ENCODE results near the gene DOP1A. TPM values are rescaled to one million over a fixed set of nuclear protein-coding genes. Genes with fewer than 3 reads are reported as not detected.
A peak's percentile ranks its signal among the peaks of the same experiment; 100 is the strongest.

DOP1A gene, protein sequence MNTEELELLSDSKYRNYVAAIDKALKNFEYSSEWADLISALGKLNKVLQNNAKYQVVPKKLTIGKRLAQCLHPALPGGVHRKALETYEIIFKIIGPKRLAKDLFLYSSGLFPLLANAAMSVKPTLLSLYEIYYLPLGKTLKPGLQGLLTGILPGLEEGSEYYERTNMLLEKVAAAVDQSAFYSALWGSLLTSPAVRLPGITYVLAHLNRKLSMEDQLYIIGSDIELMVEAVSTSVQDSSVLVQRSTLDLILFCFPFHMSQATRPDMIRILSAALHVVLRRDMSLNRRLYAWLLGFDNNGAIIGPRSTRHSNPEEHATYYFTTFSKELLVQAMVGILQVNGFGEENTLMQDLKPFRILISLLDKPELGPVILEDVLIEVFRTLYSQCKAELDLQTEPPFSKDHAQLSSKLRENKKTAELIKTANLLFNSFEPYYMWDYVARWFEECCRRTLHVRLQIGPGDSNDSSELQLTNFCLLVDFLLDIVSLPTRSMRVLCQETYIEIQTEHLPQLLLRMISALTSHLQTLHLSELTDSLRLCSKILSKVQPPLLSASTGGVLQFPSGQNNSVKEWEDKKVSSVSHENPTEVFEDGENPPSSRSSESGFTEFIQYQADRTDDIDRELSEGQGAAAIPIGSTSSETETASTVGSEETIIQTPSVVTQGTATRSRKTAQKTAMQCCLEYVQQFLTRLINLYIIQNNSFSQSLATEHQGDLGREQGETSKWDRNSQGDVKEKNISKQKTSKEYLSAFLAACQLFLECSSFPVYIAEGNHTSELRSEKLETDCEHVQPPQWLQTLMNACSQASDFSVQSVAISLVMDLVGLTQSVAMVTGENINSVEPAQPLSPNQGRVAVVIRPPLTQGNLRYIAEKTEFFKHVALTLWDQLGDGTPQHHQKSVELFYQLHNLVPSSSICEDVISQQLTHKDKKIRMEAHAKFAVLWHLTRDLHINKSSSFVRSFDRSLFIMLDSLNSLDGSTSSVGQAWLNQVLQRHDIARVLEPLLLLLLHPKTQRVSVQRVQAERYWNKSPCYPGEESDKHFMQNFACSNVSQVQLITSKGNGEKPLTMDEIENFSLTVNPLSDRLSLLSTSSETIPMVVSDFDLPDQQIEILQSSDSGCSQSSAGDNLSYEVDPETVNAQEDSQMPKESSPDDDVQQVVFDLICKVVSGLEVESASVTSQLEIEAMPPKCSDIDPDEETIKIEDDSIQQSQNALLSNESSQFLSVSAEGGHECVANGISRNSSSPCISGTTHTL (N-terminal part only)
- total RNA-seq (10 to 100 TPM; 15.1 to 32.0 TPM), polyA plus RNA-seq (1 to 10 TPM; 3.5 to 4.1 TPM)

DNA sequence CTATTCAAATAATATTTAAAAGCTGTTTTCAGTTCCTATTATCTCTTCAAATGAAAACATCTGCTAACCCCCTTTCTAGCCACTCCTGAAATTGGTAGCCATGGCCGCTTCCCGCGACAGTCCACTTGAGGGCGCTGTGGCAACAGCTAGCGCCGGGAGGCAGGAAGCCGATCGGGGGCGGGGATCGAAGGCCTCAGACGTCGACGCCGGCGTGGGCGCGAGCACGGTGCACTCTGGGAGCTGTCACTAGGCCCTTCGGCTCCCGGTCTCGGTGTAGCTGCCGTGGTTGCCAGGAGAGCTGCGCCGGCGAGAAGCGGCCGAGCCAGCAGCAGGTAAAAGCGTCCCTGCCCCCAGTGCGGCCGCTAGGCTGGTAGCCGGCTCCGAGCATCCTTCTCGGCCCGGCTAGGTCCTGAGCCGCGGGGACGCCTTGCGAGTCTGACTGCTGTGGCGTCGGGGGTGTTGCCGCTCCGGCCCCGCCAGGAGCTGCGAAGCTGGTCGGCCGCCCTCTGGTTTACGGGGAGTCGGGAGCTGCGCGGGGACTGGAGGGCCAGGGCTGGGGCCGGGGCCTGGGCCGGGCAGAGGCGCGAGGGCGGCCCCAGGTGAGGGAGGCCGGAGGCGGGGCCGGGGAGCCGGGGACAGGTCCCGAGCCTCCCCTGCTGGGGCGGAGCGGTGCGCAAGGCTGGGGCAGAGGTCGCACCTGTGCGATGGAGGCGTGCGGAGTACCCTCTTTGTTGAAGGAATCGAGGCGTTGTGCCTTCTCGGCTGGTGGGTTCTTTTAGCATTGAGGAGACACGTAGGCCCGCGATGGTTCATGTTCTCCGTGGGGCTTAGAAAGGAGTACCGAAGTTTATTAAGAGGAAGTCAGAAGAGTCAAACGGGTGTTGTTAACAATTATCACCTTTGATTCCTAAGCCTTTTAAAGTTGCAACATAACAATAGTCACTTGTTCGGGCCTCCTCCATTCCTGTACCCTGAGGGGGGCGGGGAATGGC, at the start of gene DOP1A:
Gene DOP1A (plus strand): TSS at position 224 of the 992 bp plus-strand sequence. CDS start 29,307 bp downstream, outside the sequence.
- Histone ChIP-seq H3K4me1 (ENCODE audit: control insufficient read depth in 4 of 4, insufficient read depth in 4 of 4, low read length in 3 of 4) (peaks cover 0 to 26% (median 8%) of the 10 kb centered on the region in 4 donors), H3K36me3 (ENCODE audit: control insufficient read depth in 4 of 4, insufficient read depth in 3 of 4, low read depth in 1 of 4, low read length in 3 of 4) (no peaks in the 10 kb centered on the region), H3K27ac (ENCODE audit: low read depth in 1 of 2, low read length in 2 of 2) (peak within 1 kb of the TSS; percentile 95 to 96), H3K9ac (ENCODE audit: low read depth in 1 of 2, low read length in 2 of 2) (peak within 1 kb of the TSS; percentile 79 to 91), H3K4me3 (ENCODE audit: low read depth in 1 of 3, low read length in 3 of 3) (peak within 1 kb of the TSS; percentile 70 to 95 (median 75)), H3K9me3 (ENCODE audit: control insufficient read depth in 4 of 4, low read length in 3 of 4) (no peaks in the 10 kb centered on the region), H3K27me3 (ENCODE audit: control insufficient read depth in 4 of 4, insufficient read depth in 4 of 4, low read length in 3 of 4) (no peaks in the 10 kb centered on the region)
- TF ChIP-seq EGR1 (IDR thresholded peaks at IDR 0.05; ENCODE audit: low read depth in 2 of 2) (peak; percentile 91 to 97), FOXA1 (IDR thresholded peaks at IDR 0.05) (no peak), HNF4G (IDR thresholded peaks at IDR 0.05) (no peak), JUND (IDR thresholded peaks at IDR 0.05) (no peak), FOXA2 (IDR thresholded peaks at IDR 0.05) (no peak), ZBTB33 (IDR thresholded peaks at IDR 0.05) (no peak), REST (IDR thresholded peaks at IDR 0.05) (no peak), RXRA (IDR thresholded peaks at IDR 0.05) (peak in 1 of 2 donors; percentile 4), NR2F2 (IDR thresholded peaks at IDR 0.05) (no peak), SP1 (IDR thresholded peaks at IDR 0.05) (peak; percentile 43), RAD21 (IDR thresholded peaks at IDR 0.05) (peak; percentile 95), HNF4A (conservative IDR thresholded peaks at IDR 0.05) (no peak), TAF1 (conservative IDR thresholded peaks at IDR 0.05) (no peak), YY1 (IDR thresholded peaks at IDR 0.05) (peak; percentile 65), GABPA (IDR thresholded peaks at IDR 0.05 in 1 of 2, conservative IDR thresholded peaks at IDR 0.05 in 1 of 2) (peak in 1 of 2 donors; percentile 48)
- TF ChIP-seq, protein P1, sequence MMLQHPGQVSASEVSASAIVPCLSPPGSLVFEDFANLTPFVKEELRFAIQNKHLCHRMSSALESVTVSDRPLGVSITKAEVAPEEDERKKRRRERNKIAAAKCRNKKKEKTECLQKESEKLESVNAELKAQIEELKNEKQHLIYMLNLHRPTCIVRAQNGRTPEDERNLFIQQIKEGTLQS (IDR thresholded peaks at IDR 0.05), result no peak
- TF ChIP-seq, protein P2, sequence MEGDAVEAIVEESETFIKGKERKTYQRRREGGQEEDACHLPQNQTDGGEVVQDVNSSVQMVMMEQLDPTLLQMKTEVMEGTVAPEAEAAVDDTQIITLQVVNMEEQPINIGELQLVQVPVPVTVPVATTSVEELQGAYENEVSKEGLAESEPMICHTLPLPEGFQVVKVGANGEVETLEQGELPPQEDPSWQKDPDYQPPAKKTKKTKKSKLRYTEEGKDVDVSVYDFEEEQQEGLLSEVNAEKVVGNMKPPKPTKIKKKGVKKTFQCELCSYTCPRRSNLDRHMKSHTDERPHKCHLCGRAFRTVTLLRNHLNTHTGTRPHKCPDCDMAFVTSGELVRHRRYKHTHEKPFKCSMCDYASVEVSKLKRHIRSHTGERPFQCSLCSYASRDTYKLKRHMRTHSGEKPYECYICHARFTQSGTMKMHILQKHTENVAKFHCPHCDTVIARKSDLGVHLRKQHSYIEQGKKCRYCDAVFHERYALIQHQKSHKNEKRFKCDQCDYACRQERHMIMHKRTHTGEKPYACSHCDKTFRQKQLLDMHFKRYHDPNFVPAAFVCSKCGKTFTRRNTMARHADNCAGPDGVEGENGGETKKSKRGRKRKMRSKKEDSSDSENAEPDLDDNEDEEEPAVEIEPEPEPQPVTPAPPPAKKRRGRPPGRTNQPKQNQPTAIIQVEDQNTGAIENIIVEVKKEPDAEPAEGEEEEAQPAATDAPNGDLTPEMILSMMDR (IDR thresholded peaks at IDR 0.05; ENCODE audit: low read depth, low read length, missing input control), result peak; percentile 98
- TF ChIP-seq, protein P3, sequence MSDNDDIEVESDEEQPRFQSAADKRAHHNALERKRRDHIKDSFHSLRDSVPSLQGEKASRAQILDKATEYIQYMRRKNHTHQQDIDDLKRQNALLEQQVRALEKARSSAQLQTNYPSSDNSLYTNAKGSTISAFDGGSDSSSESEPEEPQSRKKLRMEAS (IDR thresholded peaks at IDR 0.05), result peak; percentile 52
- WGBS, result under 1% methylated on average over 78 of the region's 78 CpGs
- DNase-seq (ENCODE audit: low spot score), result peak; percentile 95
